ENCODE results near the gene FAM163B. TPM values are rescaled to one million over a fixed set of nuclear protein-coding genes. Genes with fewer than 3 reads are reported as not detected.

Gene FAM163B
- total RNA-seq, 2 donors from 2014 or later = not detected

GRCh38 chr9:133569121-133569785 lies 39.9 kb downstream of the FAM163B start:
- no peaks in the 10 kb centered on the region for H3K4me1 Mint-ChIP-seq
- WGBS, 2 experiments (ENCODE audit: insufficient coverage in 1 of 2, insufficient read length in 1 of 2) = 93 to 98% methylated on average over 4 to 14 of the region's 14 CpGs
- no peaks in the 10 kb centered on the region for H3K9me3 ChIP-seq (ENCODE audit: control insufficient read depth, low read length)

GRCh38 chr9:133568186-133568585 lies 41.0 kb downstream of the FAM163B start:
- H3K4me3 Mint-ChIP-seq = no peak overlapping the region
- H3K9ac ChIP-seq (ENCODE audit: extremely low read depth, low read length, poor library complexity, severe bottlenecking) = no peak overlapping the region
- no peaks in the 10 kb centered on the region for H3K4me1 Mint-ChIP-seq
- H3K36me3 Mint-ChIP-seq (ENCODE audit: low read depth) = no peaks in the 10 kb centered on the region
- no peak overlapping the region for H3K27ac Mint-ChIP-seq
- TF ChIP-seq CTCF (conservative IDR thresholded peaks at IDR 0.05) = no peak
- H3K9me3 Mint-ChIP-seq = no peaks in the 10 kb centered on the region
- no peaks in the 10 kb centered on the region for H3K4me1 ChIP-seq (ENCODE audit: control insufficient read depth, insufficient read depth, low read length)
- 91 to 97% methylated on average over 25 to 33 of the region's 33 CpGs for WGBS, 2 experiments (ENCODE audit: insufficient coverage in 1 of 2, insufficient read length in 1 of 2)
- no peaks in the 10 kb centered on the region for H3K36me3 ChIP-seq (ENCODE audit: control insufficient read depth, insufficient read depth, low read length)
- DNase-seq = no peak
- H3K27ac ChIP-seq (ENCODE audit: low read depth, low read length) = no peak overlapping the region
- peaks cover 3% of the 10 kb centered on the region for H3K27me3 Mint-ChIP-seq (ENCODE audit: insufficient read depth)
- no peak overlapping the region for H3K4me3 ChIP-seq (ENCODE audit: low read length)
- H3K27me3 ChIP-seq (ENCODE audit: control insufficient read depth, insufficient read depth, low read length, poor library complexity, severe bottlenecking) = no peaks in the 10 kb centered on the region
- no peaks in the 10 kb centered on the region for H3K9me3 ChIP-seq (ENCODE audit: control insufficient read depth, low read length)

More at GRCh38 chr9:133569121-133569785, 39.9 kb downstream of the FAM163B start:
- no peaks in the 10 kb centered on the region for H3K4me1 ChIP-seq (ENCODE audit: control insufficient read depth, insufficient read depth, low read length)
- H3K9ac ChIP-seq (ENCODE audit: extremely low read depth, low read length, poor library complexity, severe bottlenecking) = no peak overlapping the region
- DNase-seq = no peak
- no peak overlapping the region for H3K27ac Mint-ChIP-seq
- H3K36me3 Mint-ChIP-seq (ENCODE audit: low read depth) = no peaks in the 10 kb centered on the region
- H3K4me3 ChIP-seq (ENCODE audit: low read length) = no peak overlapping the region
- H3K4me3 Mint-ChIP-seq = no peak overlapping the region
- TF ChIP-seq CTCF (conservative IDR thresholded peaks at IDR 0.05) = no peak
- H3K27me3 ChIP-seq (ENCODE audit: control insufficient read depth, insufficient read depth, low read length, poor library complexity, severe bottlenecking) = no peaks in the 10 kb centered on the region
- H3K27ac ChIP-seq (ENCODE audit: low read depth, low read length) = no peak overlapping the region
- no peaks in the 10 kb centered on the region for H3K27me3 Mint-ChIP-seq (ENCODE audit: insufficient read depth)
- H3K36me3 ChIP-seq (ENCODE audit: control insufficient read depth, insufficient read depth, low read length) = no peaks in the 10 kb centered on the region
- no peaks in the 10 kb centered on the region for H3K9me3 Mint-ChIP-seq

- Mint-ChIP-seq H3K36me3 (ENCODE audit: low read depth) (no peaks in the 10 kb centered on the region), H3K9me3 (no peaks in the 10 kb centered on the region), H3K27me3 (ENCODE audit: insufficient read depth) (peaks cover 3% of the 10 kb centered on the region), H3K4me3 (no peak overlapping the region), H3K4me1 (no peaks in the 10 kb centered on the region), H3K27ac (no peak overlapping the region)
- no peaks in the 10 kb centered on the region for H3K4me1 ChIP-seq (ENCODE audit: control insufficient read depth, insufficient read depth, low read length)
- TF ChIP-seq CTCF (conservative IDR thresholded peaks at IDR 0.05) = no peak
- H3K4me3 ChIP-seq (ENCODE audit: low read length) = no peak overlapping the region
- 92 to 95% methylated on average over 17 of the region's 17 CpGs for WGBS, 2 experiments (ENCODE audit: insufficient coverage in 1 of 2, insufficient read length in 1 of 2)
- H3K9me3 ChIP-seq (ENCODE audit: control insufficient read depth, low read length) = no peaks in the 10 kb centered on the region
- no peaks in the 10 kb centered on the region for H3K36me3 ChIP-seq (ENCODE audit: control insufficient read depth, insufficient read depth, low read length)
- H3K9ac ChIP-seq (ENCODE audit: extremely low read depth, low read length, poor library complexity, severe bottlenecking) = no peak overlapping the region
- H3K27me3 ChIP-seq (ENCODE audit: control insufficient read depth, insufficient read depth, low read length, poor library complexity, severe bottlenecking) = no peaks in the 10 kb centered on the region
- H3K27ac ChIP-seq (ENCODE audit: low read depth, low read length) = no peak overlapping the region
- DNase-seq = no peak
These were observed 42.4 kb downstream of the FAM163B start for GRCh38 chr9:133566817-133567216.

All from endodermal cell (in vitro differentiated cells).